A673 (cell line): ENCODE data around the gene BSG. TPM values are rescaled to one million over a fixed set of nuclear protein-coding genes. Genes with fewer than 3 reads are reported as not detected.

Experiments
- BruUV-seq: library from RNA; stranded (reverse); fragments of 400-500 nt; replicated peaks from 2 replicates; lab custom pipeline; 2021; lab: Mats Ljungman, UMichigan
- CTCF ChIA-PET: fragments of 300-600 bp; sonication (Branson Sonifier 250); formaldehyde crosslinking; loops from one replicate; lab custom pipeline; 2022; ENCODE audit warnings: antibody characterized with exemption; lab: Charles Lee
- POLR2A ChIA-PET: fragments of 300-600 bp; sonication (Branson Sonifier 250); formaldehyde crosslinking; loops from one replicate; lab custom pipeline; 2022; ENCODE audit warnings: antibody characterized with exemption; ENCODE audit not compliant: low non-redundant PET; lab: Charles Lee
- DNase-seq: peaks from one replicate; pipeline ENCODE4 v3.0.0-alpha.2; 2015; ENCODE audit warnings: low spot score
- H3K27ac ChIP-seq: fragments of 200-600 bp; sonication (generic); 2 replicates; pipeline ENCODE4 v1.5.1; 2016; ENCODE audit warnings: mixed run types, low read depth, mild to moderate bottlenecking, mixed read lengths, antibody characterized with exemption, low read length; ENCODE audit not compliant: poor library complexity, severe bottlenecking
- H3K27me3 ChIP-seq: fragments of 200-600 bp; sonication (generic); replicated peaks from 2 replicates; pipeline ENCODE4 v1.6.1; 2017; ENCODE audit warnings: mixed run types, low read depth, mild to moderate bottlenecking, mixed read lengths, antibody characterized with exemption, low read length; ENCODE audit not compliant: insufficient read depth, poor library complexity
- H3K36me3 ChIP-seq: fragments of 200-600 bp; sonication (generic); 2 replicates; pipeline ENCODE4 v1.6.1; 2016; ENCODE audit warnings: mixed run types, mild to moderate bottlenecking, mixed read lengths, antibody characterized with exemption, low read length; ENCODE audit not compliant: insufficient read depth, poor library complexity, severe bottlenecking
- H3K4me1 ChIP-seq: fragments of 200-600 bp; sonication (generic); 2 replicates; pipeline ENCODE4 v1.6.1; 2017; ENCODE audit warnings: mixed run types, mild to moderate bottlenecking, mixed read lengths, antibody characterized with exemption, low read length; ENCODE audit not compliant: insufficient read depth, poor library complexity, severe bottlenecking
- H3K4me3 ChIP-seq: fragments of 200-600 bp; sonication (generic); 2 replicates; pipeline ENCODE4 v1.5.1; 2016; ENCODE audit warnings: low read depth, mixed run types, mild to moderate bottlenecking, mixed read lengths, low read length; ENCODE audit not compliant: poor library complexity, severe bottlenecking
- H3K9me3 ChIP-seq: fragments of 200-600 bp; sonication (generic); 2 replicates; pipeline ENCODE4 v1.6.1; 2016; ENCODE audit warnings: mixed run types, low read depth, mild to moderate bottlenecking, mixed read lengths, antibody characterized with exemption, low read length; ENCODE audit not compliant: poor library complexity, severe bottlenecking
- CTCF ChIP-seq: fragments of 300-800, 200-600 bp; sonication (generic); conservative IDR thresholded peaks from 2 replicates; pipeline ENCODE4 v1.5.1; 2017; ENCODE audit warnings: low read depth, mild to moderate bottlenecking, antibody characterized with exemption, low read length, moderate library complexity, mixed read lengths
- EZH2 ChIP-seq: fragments of 200-600 bp; sonication (generic); IDR thresholded peaks from 2 replicates; pipeline ENCODE4 v1.6.1; 2017; ENCODE audit warnings: borderline replicate concordance, low read depth, mild to moderate bottlenecking, mixed read lengths, antibody characterized with exemption, low read length; ENCODE audit not compliant: poor library complexity, severe bottlenecking
- intact Hi-C: fragments of 100-400 bp; cut with micrococcal nuclease; formaldehyde crosslinking; loops from one replicate; pipeline ENCODE4 v1.10.0; 2022; ENCODE audit not compliant: unreplicated experiment
- total RNA-seq: library from RNA; stranded (reverse); gene quantifications from 2 replicates; pipeline ENCODE4 v1.2.3, GENCODE V29; 2021

BSG gene
- total RNA-seq, 1 experiment from 2014 or later = 865 TPM

- ChIA-PET POLR2A (no interaction called here), CTCF (interaction anchor here (0.7 kb wide), 1 partner anchor 10 kb away, joined by 4 read pairs; no protein-coding TSS in a partner anchor)
- H3K9me3 ChIP-seq = no peaks in the 10 kb centered on the region
- no TSS peak for BruUV-seq
- peaks cover 17% of the 10 kb centered on the region for H3K4me1 ChIP-seq
- intact Hi-C loops = loop anchor here (5.0 kb wide), 1 partner anchor 43 kb away; the partner anchor contains the start of gene CDC34
- H3K27ac ChIP-seq = peak overlapping the region; percentile 43
- TF ChIP-seq CTCF (no peak), EZH2 (no peak)
- H3K4me3 ChIP-seq = peak overlapping the region; percentile 99
- no peak for DNase-seq
- H3K27me3 ChIP-seq = no peaks in the 10 kb centered on the region
- H3K36me3 ChIP-seq = peaks cover 17% of the 10 kb centered on the region
Measured at GRCh38 chr19:574658-575526, 2.5 kb downstream of the BSG start.

- intact Hi-C loops = no loop called here
- CTCF ChIA-PET = interaction anchor here (0.7 kb wide), 1 partner anchor 9 kb away, joined by 4 read pairs; no protein-coding TSS in a partner anchor
- POLR2A ChIA-PET = no interaction called here
- Histone ChIP-seq H3K27ac (peak overlapping the region; percentile 43), H3K27me3 (no peaks in the 10 kb centered on the region), H3K4me1 (peaks cover 17% of the 10 kb centered on the region), H3K4me3 (peak overlapping the region; percentile 99), H3K9me3 (no peaks in the 10 kb centered on the region), H3K36me3 (peaks cover 24% of the 10 kb centered on the region)
- no peak for DNase-seq
- BruUV-seq = no TSS peak
- no peak for TF ChIP-seq EZH2
- no peak for TF ChIP-seq CTCF
Measured at GRCh38 chr19:575527-576506, 3.4 kb downstream of the BSG start.

- CTCF ChIA-PET = no interaction called here
- Histone ChIP-seq H3K27ac (peak overlapping the region; percentile 8), H3K4me1 (peaks cover 17% of the 10 kb centered on the region), H3K9me3 (no peaks in the 10 kb centered on the region), H3K36me3 (peaks cover 34% of the 10 kb centered on the region), H3K27me3 (no peaks in the 10 kb centered on the region), H3K4me3 (no peak overlapping the region)
- BruUV-seq = no TSS peak
- no peak for DNase-seq
- intact Hi-C loops = no loop called here
- no peak for TF ChIP-seq EZH2
- TF ChIP-seq CTCF = no peak
- POLR2A ChIA-PET = no interaction called here
Measured at GRCh38 chr19:576768-577438, 4.5 kb downstream of the BSG start.
